Testis (tissue), 3 donors: ENCODE measurements around the gene ATG4B. TPM values are rescaled to one million over a fixed set of nuclear protein-coding genes. Genes with fewer than 3 reads are reported as not detected.

Experiments
- DNase-seq: peaks from one replicate; pipeline ENCODE4 v3.0.0-alpha.2; 2019
- H3K27ac ChIP-seq, 2 donors: fragments of 200-600 bp; sonication (generic); one replicate each; pipeline ENCODE4 v1.5.1; 2019
- H3K27me3 ChIP-seq: fragments of 200-600 bp; sonication (generic); one replicate; pipeline ENCODE4 v1.5.1; 2019
- H3K36me3 ChIP-seq: fragments of 200-600 bp; sonication (generic); one replicate; pipeline ENCODE4 v1.5.1; 2017; ENCODE audit warnings: low read depth; ENCODE audit errors: missing control alignments
- H3K4me1 ChIP-seq: fragments of 200-600 bp; sonication (generic); one replicate; pipeline ENCODE4 v1.5.1; 2019
- H3K4me3 ChIP-seq, 2 donors: fragments of 200-600 bp; sonication (generic); one replicate each; pipeline ENCODE4 v1.5.1; 2017 to 2019
- H3K9me3 ChIP-seq: fragments of 200-600 bp; sonication (generic); one replicate; pipeline ENCODE4 v1.5.1; 2017
- POLR2A ChIP-seq: fragments of 450-650 bp; IDR thresholded peaks from one replicate; pipeline ENCODE4 v1.6.1; 2017; ENCODE audit warnings: antibody characterized with exemption, mild to moderate bottlenecking, moderate library complexity
- WGBS, 2 donors: methylation state at CpG; one replicate each; pipeline ENCODE4 v1.1.5; 2018; 5-methylcytosine and 5-hydroxymethylcytosine counted together
- intact Hi-C: fragments of 100-400 bp; cut with DNase I; formaldehyde crosslinking; loops from one replicate; pipeline ENCODE4 v1.15.1; 2023; ENCODE audit warnings: low total_unique reads
- polyA plus RNA-seq: library from polyadenylated mRNA; stranded (reverse); fragments of 350-450 nt; fragmentation: Illumina TruSeq; extraction: RNeasy Lipid Tissue Mini Kit (QIAGEN cat#74804); gene quantifications from one replicate; pipeline ENCODE4 v1.2.3, GENCODE V29; 2014; ENCODE audit warnings: low read depth, low replicate concordance; ENCODE audit not compliant: insufficient read depth
- total RNA-seq, 2 donors: library from RNA; depleted of rRNA; stranded (reverse); fragments of >200 nt; gene quantifications; one replicate each; pipeline ENCODE4 v1.2.3, GENCODE V29; 2016
- TF ChIP-seq, protein P1 (sequence below), 3 experiments: fragments of 450-650 bp in 2 of 3; fragments of 200-600 bp in 1 of 3; sonication (generic) in 1 of 3; IDR thresholded peaks; one replicate each; pipeline ENCODE4 v1.5.1; 2016 to 2019; ENCODE audit warnings: antibody characterized with exemption in 3 of 3, mild to moderate bottlenecking in 2 of 3, moderate library complexity in 1 of 3

Gene ATG4B
- total and polyA plus RNA-seq, 3 donors from 2014 or later: 123 to 159 (median 149) TPM

DNA sequence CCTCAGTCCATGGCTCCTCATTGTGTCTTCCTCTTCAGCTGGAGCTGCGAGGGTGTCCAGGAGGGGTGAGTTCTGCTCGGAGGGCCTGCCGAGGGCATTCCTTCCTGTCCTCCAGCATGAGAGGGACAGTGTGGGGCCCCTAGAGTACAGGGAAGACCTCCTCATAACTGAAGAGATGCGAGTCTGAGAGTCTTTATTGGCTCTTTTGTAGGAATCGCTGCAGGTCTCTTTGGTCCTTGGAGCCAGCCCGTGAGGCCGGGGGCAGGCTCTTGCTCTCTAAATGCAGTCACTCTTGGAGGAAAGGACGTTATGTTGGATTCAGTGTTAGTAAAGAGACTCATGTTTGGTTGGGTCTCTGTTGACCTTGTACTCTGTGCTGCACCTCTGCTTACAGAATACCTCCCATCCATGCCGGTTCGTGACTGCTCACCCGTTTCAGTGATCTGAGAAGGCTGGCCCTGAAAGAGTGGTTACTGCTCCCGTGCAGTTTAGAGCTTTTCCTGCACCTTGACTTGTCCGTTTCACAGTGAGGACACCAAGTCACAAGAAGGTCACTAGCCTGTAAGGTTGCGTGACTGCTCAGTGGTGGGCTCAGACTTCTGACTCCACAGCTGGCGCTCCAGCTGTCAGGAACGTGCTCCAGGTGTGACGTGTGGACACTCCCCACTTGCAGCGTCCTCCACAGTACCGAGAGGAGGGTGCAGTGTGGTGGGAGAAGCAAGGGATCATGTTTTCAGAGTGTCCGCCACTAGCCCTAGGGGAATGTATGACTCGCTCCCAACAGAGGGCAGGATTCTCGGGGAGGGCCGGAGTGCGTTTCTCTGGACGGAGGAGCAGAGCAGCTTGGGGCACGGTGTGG is 7.8 kb downstream of the ATG4B start:
- intact Hi-C loops: no loop called here
- WGBS, 2 donors: 89 to 90% methylated on average over 23 to 26 of the region's 26 CpGs
- Histone ChIP-seq H3K27ac (no peak overlapping the region), H3K36me3 (no peaks in the 10 kb centered on the region), H3K9me3 (no peaks in the 10 kb centered on the region), H3K4me1 (peaks cover 9% of the 10 kb centered on the region), H3K27me3 (no peaks in the 10 kb centered on the region), H3K4me3 (no peak overlapping the region)
- no peak for DNase-seq
- TF ChIP-seq, protein P1, sequence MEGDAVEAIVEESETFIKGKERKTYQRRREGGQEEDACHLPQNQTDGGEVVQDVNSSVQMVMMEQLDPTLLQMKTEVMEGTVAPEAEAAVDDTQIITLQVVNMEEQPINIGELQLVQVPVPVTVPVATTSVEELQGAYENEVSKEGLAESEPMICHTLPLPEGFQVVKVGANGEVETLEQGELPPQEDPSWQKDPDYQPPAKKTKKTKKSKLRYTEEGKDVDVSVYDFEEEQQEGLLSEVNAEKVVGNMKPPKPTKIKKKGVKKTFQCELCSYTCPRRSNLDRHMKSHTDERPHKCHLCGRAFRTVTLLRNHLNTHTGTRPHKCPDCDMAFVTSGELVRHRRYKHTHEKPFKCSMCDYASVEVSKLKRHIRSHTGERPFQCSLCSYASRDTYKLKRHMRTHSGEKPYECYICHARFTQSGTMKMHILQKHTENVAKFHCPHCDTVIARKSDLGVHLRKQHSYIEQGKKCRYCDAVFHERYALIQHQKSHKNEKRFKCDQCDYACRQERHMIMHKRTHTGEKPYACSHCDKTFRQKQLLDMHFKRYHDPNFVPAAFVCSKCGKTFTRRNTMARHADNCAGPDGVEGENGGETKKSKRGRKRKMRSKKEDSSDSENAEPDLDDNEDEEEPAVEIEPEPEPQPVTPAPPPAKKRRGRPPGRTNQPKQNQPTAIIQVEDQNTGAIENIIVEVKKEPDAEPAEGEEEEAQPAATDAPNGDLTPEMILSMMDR (IDR thresholded peaks at IDR 0.05): no peak
- no peak for TF ChIP-seq POLR2A

DNA sequence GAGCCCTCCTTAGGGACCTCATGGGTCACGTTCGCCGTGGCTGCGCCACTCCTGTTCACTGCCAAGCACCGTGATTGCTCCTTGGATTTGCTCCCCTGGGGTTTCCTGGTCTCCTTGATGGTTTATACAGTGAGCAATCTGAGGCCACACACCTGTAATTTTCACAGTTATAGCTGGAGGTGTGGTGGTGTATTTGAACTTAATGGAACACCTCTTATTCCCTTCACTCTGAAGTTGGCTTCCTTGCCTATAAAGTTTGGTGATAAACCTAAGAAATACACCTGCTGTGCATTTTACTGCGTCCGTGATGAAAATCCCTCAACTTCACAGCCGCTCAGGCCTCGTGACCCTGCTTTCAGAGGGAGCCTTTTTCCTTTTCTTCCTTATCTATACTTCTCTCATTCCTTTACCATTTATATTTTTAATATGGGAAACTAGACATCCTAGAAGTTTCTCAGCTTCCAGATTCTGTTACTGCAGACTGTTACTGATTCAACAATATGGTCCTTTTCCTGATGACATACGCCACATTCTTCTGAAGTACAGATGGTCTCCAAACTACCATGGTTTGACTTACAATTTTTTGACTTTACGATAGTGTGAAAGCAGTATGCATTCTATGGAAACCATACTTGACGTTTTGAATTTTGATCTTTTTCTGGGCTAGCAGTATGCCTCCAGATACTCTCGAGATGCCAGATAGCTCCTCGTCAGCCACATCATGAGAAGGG is 8.6 kb downstream of the ATG4B start:
- TF ChIP-seq POLR2A: no peak
- TF ChIP-seq, protein P1 (IDR thresholded peaks at IDR 0.05): no peak
- no peak for DNase-seq

DNA sequence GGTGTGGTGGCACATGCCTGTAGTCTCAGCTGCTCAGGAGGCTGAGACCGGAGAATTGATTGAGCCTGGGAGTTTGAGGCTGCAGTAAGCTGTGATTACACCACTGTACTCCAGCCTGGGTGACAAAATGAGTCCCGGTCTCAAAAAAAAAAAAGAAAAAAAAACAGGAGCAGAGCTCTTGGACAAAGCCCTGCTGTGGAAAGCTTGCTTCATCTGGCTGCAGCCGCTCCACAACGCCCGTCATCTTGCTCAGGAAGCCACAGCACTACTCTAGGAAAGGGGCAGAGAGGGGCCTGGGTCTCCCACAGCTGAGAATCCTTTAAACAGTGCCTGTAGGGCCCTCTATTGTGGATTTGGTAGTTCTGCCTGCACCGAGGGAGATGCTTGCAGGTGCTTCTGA is 11.0 kb downstream of the ATG4B start:
- intact Hi-C loops: no loop called here
- Histone ChIP-seq H3K4me3 (no peak overlapping the region), H3K27me3 (no peaks in the 10 kb centered on the region), H3K9me3 (no peaks in the 10 kb centered on the region), H3K4me1 (peaks cover 9% of the 10 kb centered on the region), H3K36me3 (no peaks in the 10 kb centered on the region), H3K27ac (no peak overlapping the region)
- 88 to 90% methylated on average over 6 of the region's 6 CpGs for WGBS, 2 donors
- TF ChIP-seq POLR2A: no peak
- TF ChIP-seq, protein P1 (IDR thresholded peaks at IDR 0.05): no peak
- DNase-seq: no peak

More for the DNA sequence above, 8.6 kb downstream of the ATG4B start:
- intact Hi-C loops: no loop called here
- no peaks in the 10 kb centered on the region for H3K36me3 ChIP-seq
- H3K27ac ChIP-seq: no peak overlapping the region
- H3K27me3 ChIP-seq: no peaks in the 10 kb centered on the region
- no peak overlapping the region for H3K4me3 ChIP-seq
- no peaks in the 10 kb centered on the region for H3K9me3 ChIP-seq
- 91 to 92% methylated on average over 14 of the region's 14 CpGs for WGBS, 2 donors
- peaks cover 9% of the 10 kb centered on the region for H3K4me1 ChIP-seq

DNA sequence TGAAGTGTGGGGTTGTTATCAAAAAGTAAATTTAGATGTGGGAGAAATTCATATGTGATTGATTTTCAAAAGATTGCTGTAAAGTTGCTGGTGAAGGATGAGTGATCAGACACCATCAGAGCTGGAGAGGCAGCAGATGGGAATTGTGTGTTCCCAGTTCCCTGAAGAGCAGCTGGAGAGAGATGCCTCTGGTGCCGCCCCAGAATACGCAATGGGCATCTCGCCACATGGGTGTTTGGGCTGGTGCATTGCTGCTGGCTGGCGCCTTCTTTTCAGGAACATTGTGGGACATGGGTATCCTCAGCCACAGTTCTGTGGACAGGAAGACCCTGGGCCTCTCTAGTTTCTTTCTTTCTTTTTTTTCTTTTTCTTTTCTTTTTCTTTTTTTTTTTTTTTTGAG is 11.9 kb downstream of the ATG4B start:
- no peaks in the 10 kb centered on the region for H3K36me3 ChIP-seq
- DNase-seq: no peak
- no peaks in the 10 kb centered on the region for H3K27me3 ChIP-seq
- intact Hi-C loops: no loop called here
- H3K4me1 ChIP-seq: peaks cover 9% of the 10 kb centered on the region
- no peak for TF ChIP-seq POLR2A
- TF ChIP-seq, protein P1 (IDR thresholded peaks at IDR 0.05): no peak
- WGBS, 2 donors: 82 to 92% methylated on average over 4 of the region's 4 CpGs
- H3K4me3 ChIP-seq: no peak overlapping the region
- no peak overlapping the region for H3K27ac ChIP-seq
- H3K9me3 ChIP-seq: no peaks in the 10 kb centered on the region
